ENCODE results near the gene MYCBP2.
"Not testable (repeated sequence)": the region's sequence is repeated elsewhere in the genome, so short reads cannot be mapped to it uniquely, and the experiment has no call there.

The MYCBP2 gene

GRCh38 chr13:77326905-77327604, at the start of gene MYCBP2:
Gene MYCBP2, minus strand, starts transcription at chr13:77327094. Its CDS starts 319 bp downstream, at chr13:77326775.
- peak; percentile 94 for DNase-seq (ENCODE audit: low spot score)

GRCh38 chr13:77375560-77376108, 48.7 kb upstream of the MYCBP2 start:
- DNase-seq (ENCODE audit: low spot score) = no peak

- no peak for DNase-seq (ENCODE audit: low spot score)
These were observed 47.9 kb upstream of the MYCBP2 start for GRCh38 chr13:77374786-77375185.

GRCh38 chr13:77374339-77374738, 47.4 kb upstream of the MYCBP2 start:
- no peak for DNase-seq (ENCODE audit: low spot score)

- no peak for DNase-seq (ENCODE audit: low spot score)
These were observed 46.6 kb upstream of the MYCBP2 start for GRCh38 chr13:77373502-77373901.

- DNase-seq (ENCODE audit: low spot score) = no peak
These were observed 45.4 kb upstream of the MYCBP2 start for GRCh38 chr13:77372275-77372674.

GRCh38 chr13:77370888-77371287, 44.0 kb upstream of the MYCBP2 start:
- DNase-seq (ENCODE audit: low spot score) = no peak

- no peak for DNase-seq (ENCODE audit: low spot score)
These were observed 35.3 kb upstream of the MYCBP2 start for GRCh38 chr13:77362166-77362565.

GRCh38 chr13:77360032-77360685, 33.3 kb upstream of the MYCBP2 start:
- DNase-seq (ENCODE audit: low spot score) = no peak

- no peak for DNase-seq (ENCODE audit: low spot score)
These were observed 32.3 kb upstream of the MYCBP2 start for GRCh38 chr13:77359171-77359570.

- no peak for DNase-seq (ENCODE audit: low spot score)
These were observed 31.1 kb upstream of the MYCBP2 start for GRCh38 chr13:77358001-77358400.

- no peak for DNase-seq (ENCODE audit: low spot score)
These were observed 29.3 kb upstream of the MYCBP2 start for GRCh38 chr13:77356155-77356554.

GRCh38 chr13:77353995-77354394, 27.1 kb upstream of the MYCBP2 start:
- DNase-seq (ENCODE audit: low spot score) = no peak

- no peak for DNase-seq (ENCODE audit: low spot score)
These were observed 24.4 kb upstream of the MYCBP2 start for GRCh38 chr13:77351315-77351714.

GRCh38 chr13:77350811-77351210, 23.9 kb upstream of the MYCBP2 start:
- DNase-seq (ENCODE audit: low spot score) = no peak

- DNase-seq (ENCODE audit: low spot score) = no peak
These were observed 22.5 kb upstream of the MYCBP2 start for GRCh38 chr13:77349365-77349764.

- not testable (repeated sequence) for DNase-seq (ENCODE audit: low spot score)
These were observed 20.5 kb upstream of the MYCBP2 start for GRCh38 chr13:77347351-77347750.

- DNase-seq (ENCODE audit: low spot score) = no peak
These were observed 18.4 kb upstream of the MYCBP2 start for GRCh38 chr13:77345150-77345780.

GRCh38 chr13:77343841-77344240, 16.9 kb upstream of the MYCBP2 start:
- no peak for DNase-seq (ENCODE audit: low spot score)

- DNase-seq (ENCODE audit: low spot score) = no peak
These were observed 12.5 kb upstream of the MYCBP2 start for GRCh38 chr13:77339408-77339807.

- DNase-seq (ENCODE audit: low spot score) = no peak
These were observed 12.1 kb upstream of the MYCBP2 start for GRCh38 chr13:77338961-77339401.

GRCh38 chr13:77338329-77338728, 11.4 kb upstream of the MYCBP2 start:
- DNase-seq (ENCODE audit: low spot score) = no peak

- DNase-seq (ENCODE audit: low spot score) = no peak
These were observed 10.3 kb upstream of the MYCBP2 start for GRCh38 chr13:77337159-77337558.

Data from iPS-NIHi11 (cell line).